BJ (cell line): ENCODE measurements around the gene SERPINB7. TPM values are rescaled to one million over a fixed set of nuclear protein-coding genes. Genes with fewer than 3 reads are reported as not detected.

Experiments
- CTCF ChIA-PET: fragments of 350-600 bp; formaldehyde crosslinking; extraction: SDS; loops from one replicate; lab custom pipeline; 2021; ENCODE audit warnings: antibody characterized with exemption, inconsistent platforms; lab: Yijun Ruan, JAX
- POLR2A ChIA-PET: fragments of 300-600 bp; sonication (Branson Sonifier 250); formaldehyde crosslinking; extraction: SDS; loops from one replicate; lab custom pipeline; 2021; ENCODE audit warnings: antibody characterized with exemption; lab: Charles Lee
- DNase-seq: peaks from one replicate; pipeline ENCODE4 v3.0.0-alpha.2; 2011; ENCODE audit warnings: low read depth
- H3K27me3 ChIP-seq: 2 replicates; pipeline ENCODE4 v1.6.0; 2011; ENCODE audit warnings: low read length; ENCODE audit not compliant: control insufficient read depth, insufficient read depth
- H3K36me3 ChIP-seq: 2 replicates; pipeline ENCODE4 v1.5.1; 2011; ENCODE audit warnings: low read length; ENCODE audit not compliant: control insufficient read depth, insufficient read depth
- H3K4me3 ChIP-seq: 2 replicates; pipeline ENCODE4 v1.5.1; 2011; ENCODE audit warnings: low read depth, mild to moderate bottlenecking, control low read depth, low read length
- polyA plus RNA-seq: library from polyadenylated mRNA; depleted of rRNA; stranded (reverse); fragments of >200 nt; gene quantifications from 2 replicates; pipeline ENCODE4 v1.2.3, GENCODE V29; 2011
- TF ChIP-seq, protein P1 (sequence below): IDR thresholded peaks from 2 replicates; pipeline ENCODE4 v1.5.1; 2011; ENCODE audit warnings: low read depth, mild to moderate bottlenecking, control low read depth, inconsistent platforms, low read length, moderate library complexity; ENCODE audit not compliant: insufficient read depth

Gene SERPINB7
- polyA plus RNA-seq, 1 experiment = 149 TPM

- TF ChIP-seq, protein P1, sequence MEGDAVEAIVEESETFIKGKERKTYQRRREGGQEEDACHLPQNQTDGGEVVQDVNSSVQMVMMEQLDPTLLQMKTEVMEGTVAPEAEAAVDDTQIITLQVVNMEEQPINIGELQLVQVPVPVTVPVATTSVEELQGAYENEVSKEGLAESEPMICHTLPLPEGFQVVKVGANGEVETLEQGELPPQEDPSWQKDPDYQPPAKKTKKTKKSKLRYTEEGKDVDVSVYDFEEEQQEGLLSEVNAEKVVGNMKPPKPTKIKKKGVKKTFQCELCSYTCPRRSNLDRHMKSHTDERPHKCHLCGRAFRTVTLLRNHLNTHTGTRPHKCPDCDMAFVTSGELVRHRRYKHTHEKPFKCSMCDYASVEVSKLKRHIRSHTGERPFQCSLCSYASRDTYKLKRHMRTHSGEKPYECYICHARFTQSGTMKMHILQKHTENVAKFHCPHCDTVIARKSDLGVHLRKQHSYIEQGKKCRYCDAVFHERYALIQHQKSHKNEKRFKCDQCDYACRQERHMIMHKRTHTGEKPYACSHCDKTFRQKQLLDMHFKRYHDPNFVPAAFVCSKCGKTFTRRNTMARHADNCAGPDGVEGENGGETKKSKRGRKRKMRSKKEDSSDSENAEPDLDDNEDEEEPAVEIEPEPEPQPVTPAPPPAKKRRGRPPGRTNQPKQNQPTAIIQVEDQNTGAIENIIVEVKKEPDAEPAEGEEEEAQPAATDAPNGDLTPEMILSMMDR = no peak
- POLR2A ChIA-PET = interaction anchor here (0.6 kb wide), 1 partner anchor 7 kb away, joined by 3 read pairs; no protein-coding TSS in a partner anchor
- Histone ChIP-seq H3K36me3 (no peaks in the 10 kb centered on the region), H3K4me3 (no peak overlapping the region), H3K27me3 (no peaks in the 10 kb centered on the region)
- CTCF ChIA-PET = interaction anchor here (1.2 to 1.6 kb wide), 4 partner anchors 11 to 246 kb away, joined by 3 to 5 read pairs (median 4); no protein-coding TSS in a partner anchor
- no peak for DNase-seq
Observed at GRCh38 chr18:63763831-63764600, 11.2 kb upstream of the SERPINB7 start.

DNA sequence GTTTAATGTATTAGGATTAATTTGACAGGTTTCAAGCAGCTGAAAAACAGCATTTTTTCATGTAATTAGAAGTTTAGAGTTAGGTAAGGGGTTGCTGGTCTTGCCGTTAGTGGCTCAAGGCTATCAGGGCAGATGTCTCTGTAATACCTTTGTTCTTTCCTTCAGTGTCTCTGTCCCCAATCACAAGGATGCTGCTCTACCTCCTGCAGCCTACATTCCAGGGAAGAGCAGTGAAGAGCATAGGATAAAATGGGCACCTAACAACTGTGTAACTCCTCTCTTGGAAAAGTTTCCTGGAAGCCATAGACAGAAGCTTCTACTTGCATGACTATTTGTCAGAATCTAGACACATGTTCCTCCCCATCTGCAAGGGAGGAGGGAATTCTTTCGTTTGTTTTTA is 9.4 kb upstream of the SERPINB7 start:
- TF ChIP-seq, protein P1 = no peak
- H3K4me3 ChIP-seq = no peak overlapping the region
- no peaks in the 10 kb centered on the region for H3K36me3 ChIP-seq
- DNase-seq = no peak
- ChIA-PET POLR2A (no interaction called here), CTCF (no interaction called here)
- no peaks in the 10 kb centered on the region for H3K27me3 ChIP-seq

GRCh38 chr18:63773551-63773950 is 1.7 kb upstream of the SERPINB7 start:
- CTCF ChIA-PET = no interaction called here
- TF ChIP-seq, protein P1 = no peak
- Histone ChIP-seq H3K36me3 (no peaks in the 10 kb centered on the region), H3K4me3 (no peak overlapping the region), H3K27me3 (no peaks in the 10 kb centered on the region)
- DNase-seq = no peak
- POLR2A ChIA-PET = no interaction called here

- CTCF ChIA-PET = interaction anchor here (1.0 to 1.6 kb wide), 2 partner anchors 10 to 256 kb away, joined by 4 to 5 read pairs; no protein-coding TSS in a partner anchor
- no peak overlapping the region for H3K4me3 ChIP-seq
- POLR2A ChIA-PET = no interaction called here
Observed at GRCh38 chr18:63774511-63774910, 707 bp upstream of the SERPINB7 start.

DNA sequence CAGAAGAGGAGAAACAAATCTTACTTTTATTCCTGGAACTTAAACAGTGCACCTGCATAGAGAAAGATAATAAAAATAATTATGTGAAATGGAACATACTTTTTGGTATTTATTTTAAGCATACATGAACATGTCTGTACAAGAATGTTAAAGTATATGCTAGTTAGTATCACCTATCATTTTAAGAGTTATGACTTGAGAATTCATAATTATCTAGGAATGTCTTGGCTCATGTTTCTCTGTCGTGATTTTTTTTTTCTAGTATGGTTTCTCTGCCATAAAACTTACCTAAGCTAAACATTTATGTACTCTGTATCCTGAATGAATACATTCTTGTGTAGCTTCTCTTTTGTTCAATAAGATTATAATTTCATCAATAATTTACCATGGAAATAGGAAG is 4.2 kb downstream of the SERPINB7 start:
- TF ChIP-seq, protein P1 = no peak
- CTCF ChIA-PET = no interaction called here
- H3K27me3 ChIP-seq = no peaks in the 10 kb centered on the region
- H3K4me3 ChIP-seq = no peak overlapping the region
- DNase-seq = no peak
- peaks cover 2% of the 10 kb centered on the region; the same call in 1 of the 2 replicates for H3K36me3 ChIP-seq
- POLR2A ChIA-PET = no interaction called here

More at GRCh38 chr18:63774511-63774910, 707 bp upstream of the SERPINB7 start:
- TF ChIP-seq, protein P1 = no peak
- no peak for DNase-seq
- no peaks in the 10 kb centered on the region for H3K27me3 ChIP-seq
- no peaks in the 10 kb centered on the region for H3K36me3 ChIP-seq
